Spleen (tissue), 11 donors: ENCODE data around the gene TREM1. TPM values are rescaled to one million over a fixed set of nuclear protein-coding genes. Genes with fewer than 3 reads are reported as not detected.

Experiments
- DNase-seq: peaks from one replicate; pipeline ENCODE4 v3.0.0-alpha.2; 2020
- H3K27ac ChIP-seq, 8 donors: fragments of 200-600 bp; sonication (generic) in 7 of 8; 1 replicate in 4 of 8; 2 replicates in 4 of 8; pipeline versions ENCODE4 v1.5.0 to v1.8.0; 2016 to 2021; ENCODE audit warnings: inconsistent platforms in 4 of 8, mild to moderate bottlenecking in 4 of 8, moderate library complexity in 1 of 8
- H3K27me3 ChIP-seq, 7 donors: fragments of 200-600 bp; sonication (generic) in 6 of 7; replicated peaks in 1 of 7; 1 replicate in 4 of 7; 2 replicates in 3 of 7; pipeline versions ENCODE4 v1.5.0 to v1.8.0; 2016 to 2021; ENCODE audit warnings: inconsistent platforms in 3 of 7, mild to moderate bottlenecking in 1 of 7
- H3K36me3 ChIP-seq, 6 donors: fragments of 200-600 bp; sonication (generic) in 5 of 6; 1 replicate in 4 of 6; 2 replicates in 2 of 6; pipeline versions ENCODE4 v1.5.0 to v1.8.0; 2016 to 2021; ENCODE audit warnings: inconsistent platforms in 2 of 6
- H3K4me1 ChIP-seq, 6 donors: fragments of 200-600 bp; sonication (generic) in 5 of 6; 1 replicate in 3 of 6; 2 replicates in 3 of 6; pipeline versions ENCODE4 v1.5.0 to v1.8.0; 2016 to 2021; ENCODE audit warnings: inconsistent platforms in 3 of 6
- H3K4me3 ChIP-seq, 8 donors: fragments of 200-600 bp; sonication (generic) in 7 of 8; 1 replicate in 4 of 8; 2 replicates in 4 of 8; pipeline versions ENCODE4 v1.5.0 to v1.8.0; 2016 to 2021; ENCODE audit warnings: inconsistent platforms in 4 of 8, mild to moderate bottlenecking in 4 of 8, moderate library complexity in 2 of 8
- H3K9me3 ChIP-seq, 8 donors: fragments of 200-600 bp; sonication (generic) in 7 of 8; 1 replicate in 4 of 8; 2 replicates in 4 of 8; pipeline versions ENCODE4 v1.5.0 to v1.8.0; 2016 to 2021; ENCODE audit warnings: inconsistent platforms in 4 of 8
- POLR2A ChIP-seq, 3 donors: fragments of 450-650 bp; IDR thresholded peaks; one replicate each; pipeline ENCODE4 v1.5.1; 2017; ENCODE audit warnings: antibody characterized with exemption in 3 of 3, mild to moderate bottlenecking in 1 of 3
- POLR2AphosphoS5 ChIP-seq, 3 donors: sonication (generic); formaldehyde crosslinking; IDR thresholded peaks; one replicate each; pipeline ENCODE4 v1.5.1; 2017; ENCODE audit warnings: antibody characterized with exemption in 3 of 3
- WGBS, 5 donors: extraction: QIAGEN DNeasy Blood & Tissue Kit in 3 of 5; methylation state at CpG; one replicate each; pipeline versions ENCODE4 v1.1.5 to v1.1.7; 2013 to 2018; 5-methylcytosine and 5-hydroxymethylcytosine counted together
- intact Hi-C: fragments of 100-400 bp; cut with DNase I; formaldehyde crosslinking; loops from one replicate; pipeline ENCODE4 v1.15.0; 2023; ENCODE audit warnings: low total_unique reads
- polyA plus RNA-seq, 3 donors: library from polyadenylated mRNA; stranded (reverse); fragments of 200-250 nt; gene quantifications; one replicate each; pipeline ENCODE4 v1.2.1, GENCODE V29; 2013
- total RNA-seq, 7 donors: library from RNA; depleted of rRNA in 3 of 7; stranded (reverse); fragments of >200 nt in 3 of 7; fragmentation: NEBNext Ultra II Directional in 4 of 7; extraction: Animal tissue kit (Norgen Biotek cat#: 25700) in 4 of 7; gene quantifications; one replicate each; pipeline versions ENCODE4 v1.1.0 to v1.2.1, GENCODE V29; 2016 to 2021
- TF ChIP-seq, protein P1 (sequence below), 11 experiments: fragments of 200-600 bp in 7 of 11; fragments of 450-650 bp in 4 of 11; sonication (generic) in 4 of 11; IDR thresholded peaks in 8 of 11; conservative IDR thresholded peaks in 3 of 11; 1 replicate in 7 of 11; 2 replicates in 4 of 11; pipeline versions ENCODE4 v1.4.0 to v1.8.0; 2016 to 2021; ENCODE audit warnings: antibody characterized with exemption in 11 of 11, inconsistent platforms in 4 of 11, mild to moderate bottlenecking in 1 of 11
- donor health status: healthy with polysubstance abuse.
- donor health status: DM: no; HTN: no; CAD: no; lungs with moderate emphysema.
- donor health status: DM: no; HTN: no; CAD: no.
- donor health status: Bipolar disorder and iron deficiency.
- donor health status: healthy.
- donor health status: DM: no; HTN: no; CAD: no.
- donor health status: DM: yes; HTN: yes; CAD: no.

The TREM1 gene
- total and polyA plus RNA-seq, 10 donors = 0.64 to 51.9 (median 19.5) TPM

DNA sequence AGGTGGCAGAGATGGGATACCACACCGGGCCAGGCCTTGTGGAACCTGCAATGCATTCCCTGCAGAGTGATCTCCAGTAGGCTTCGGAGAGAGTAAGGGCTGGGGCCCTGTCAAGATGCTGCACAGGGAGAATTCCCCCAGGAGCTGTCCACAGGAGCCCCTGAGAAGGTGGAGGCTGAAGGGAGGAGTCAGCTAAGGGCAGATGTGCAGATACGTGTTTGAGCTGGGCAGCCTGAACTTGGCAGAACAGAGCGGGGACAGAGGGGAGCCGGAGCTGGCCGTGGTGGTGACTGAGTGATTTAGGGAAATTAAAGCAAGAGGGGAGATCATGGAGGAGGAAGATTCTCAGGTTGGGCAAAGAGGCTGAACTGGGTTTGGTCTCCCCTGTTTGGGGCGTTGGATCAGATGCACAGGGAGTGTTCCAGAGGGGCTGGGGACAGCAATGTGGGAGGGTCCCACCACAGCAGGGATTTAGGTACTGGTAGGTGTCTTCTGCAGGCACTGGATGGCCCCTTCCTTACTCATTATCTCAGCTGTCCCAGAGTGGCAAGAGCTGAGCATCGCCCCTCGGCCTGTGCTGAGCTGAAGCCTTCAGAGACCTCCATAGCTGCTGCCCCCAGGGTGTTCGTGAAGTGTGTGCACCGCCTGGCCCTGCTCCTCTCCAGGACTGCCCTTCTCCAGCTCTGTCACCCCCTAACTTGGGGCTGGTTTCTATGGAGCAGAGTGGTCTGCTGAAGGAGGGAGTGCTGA lies 45.1 kb upstream of the TREM1 start:
- H3K4me1 ChIP-seq = peaks cover 9 to 38% (median 28%) of the 10 kb centered on the region in 6 donors
- intact Hi-C loops = no loop called here
- no peaks in the 10 kb centered on the region for H3K36me3 ChIP-seq
- WGBS, 5 donors = 92 to 94% (median 93%) methylated on average over 9 to 11 of the region's 11 CpGs
- H3K4me3 ChIP-seq = no peak overlapping the region
- no peak for DNase-seq
- H3K27ac ChIP-seq = no peak overlapping the region
- TF ChIP-seq, protein P1, sequence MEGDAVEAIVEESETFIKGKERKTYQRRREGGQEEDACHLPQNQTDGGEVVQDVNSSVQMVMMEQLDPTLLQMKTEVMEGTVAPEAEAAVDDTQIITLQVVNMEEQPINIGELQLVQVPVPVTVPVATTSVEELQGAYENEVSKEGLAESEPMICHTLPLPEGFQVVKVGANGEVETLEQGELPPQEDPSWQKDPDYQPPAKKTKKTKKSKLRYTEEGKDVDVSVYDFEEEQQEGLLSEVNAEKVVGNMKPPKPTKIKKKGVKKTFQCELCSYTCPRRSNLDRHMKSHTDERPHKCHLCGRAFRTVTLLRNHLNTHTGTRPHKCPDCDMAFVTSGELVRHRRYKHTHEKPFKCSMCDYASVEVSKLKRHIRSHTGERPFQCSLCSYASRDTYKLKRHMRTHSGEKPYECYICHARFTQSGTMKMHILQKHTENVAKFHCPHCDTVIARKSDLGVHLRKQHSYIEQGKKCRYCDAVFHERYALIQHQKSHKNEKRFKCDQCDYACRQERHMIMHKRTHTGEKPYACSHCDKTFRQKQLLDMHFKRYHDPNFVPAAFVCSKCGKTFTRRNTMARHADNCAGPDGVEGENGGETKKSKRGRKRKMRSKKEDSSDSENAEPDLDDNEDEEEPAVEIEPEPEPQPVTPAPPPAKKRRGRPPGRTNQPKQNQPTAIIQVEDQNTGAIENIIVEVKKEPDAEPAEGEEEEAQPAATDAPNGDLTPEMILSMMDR (IDR thresholded peaks at IDR 0.05 in 8 of 11, conservative IDR thresholded peaks at IDR 0.05 in 3 of 11) = no peak
- TF ChIP-seq POLR2A (IDR thresholded peaks at IDR 0.05) (no peak), POLR2AphosphoS5 (IDR thresholded peaks at IDR 0.05) (no peak)
- H3K9me3 ChIP-seq = no peaks in the 10 kb centered on the region
- H3K27me3 ChIP-seq = peaks cover 0 to 11% (median 0%) of the 10 kb centered on the region in 7 donors

DNA sequence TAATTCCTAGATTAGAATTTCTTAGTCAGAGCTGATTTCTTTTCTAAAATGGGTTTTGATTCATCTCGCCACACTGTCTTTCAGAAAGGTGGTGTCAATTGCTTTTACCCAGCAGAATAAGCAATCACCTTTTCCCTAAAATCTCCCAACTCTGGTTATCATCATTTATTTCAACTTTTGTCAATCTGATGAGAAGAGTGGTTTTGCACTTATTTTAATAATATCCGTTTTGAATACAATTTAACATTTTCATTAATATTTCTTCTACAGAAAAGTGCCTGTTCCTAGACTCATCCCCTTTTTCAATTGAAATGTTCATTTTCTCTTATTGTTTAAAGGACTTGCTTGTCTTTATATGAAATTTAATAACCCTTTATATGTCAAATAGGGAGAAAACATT lies 40.7 kb upstream of the TREM1 start:
- Histone ChIP-seq H3K4me3 (no peak overlapping the region), H3K36me3 (no peaks in the 10 kb centered on the region), H3K9me3 (no peaks in the 10 kb centered on the region), H3K27me3 (peaks cover 0 to 24% (median 9%) of the 10 kb centered on the region in 7 donors), H3K4me1 (peaks cover 0 to 4% (median 1%) of the 10 kb centered on the region in 6 donors), H3K27ac (no peak overlapping the region)
- 82 to 95% (median 84%) methylated on average over 2 of the region's 2 CpGs for WGBS, 5 donors
- TF ChIP-seq POLR2A (IDR thresholded peaks at IDR 0.05) (no peak), POLR2AphosphoS5 (IDR thresholded peaks at IDR 0.05) (no peak)
- TF ChIP-seq, protein P1 (IDR thresholded peaks at IDR 0.05 in 8 of 11, conservative IDR thresholded peaks at IDR 0.05 in 3 of 11) = no peak
- intact Hi-C loops = no loop called here
- DNase-seq = no peak

DNA sequence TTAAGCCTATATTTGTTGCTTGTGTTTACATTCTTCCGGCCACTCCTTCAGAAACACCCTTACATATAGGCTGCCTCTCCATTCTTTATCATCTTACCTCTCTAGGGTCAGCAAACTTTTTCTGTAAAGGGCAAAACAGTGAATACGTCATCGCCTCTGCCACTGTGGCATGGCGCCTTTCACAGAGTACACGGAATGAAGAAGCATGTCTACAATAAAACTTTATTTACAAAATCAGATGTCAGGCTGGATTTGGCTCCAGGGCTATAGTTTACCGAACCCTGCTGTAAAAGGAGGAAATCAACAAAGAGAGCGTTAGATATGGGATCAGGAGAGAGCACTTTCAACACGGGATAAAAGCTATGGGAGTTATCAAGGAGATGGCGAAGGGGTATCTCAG lies 39.6 kb upstream of the TREM1 start:
- Histone ChIP-seq H3K4me1 (no peaks in the 10 kb centered on the region), H3K27ac (no peak overlapping the region), H3K27me3 (peaks cover 0 to 24% (median 9%) of the 10 kb centered on the region in 7 donors), H3K36me3 (no peaks in the 10 kb centered on the region), H3K9me3 (no peaks in the 10 kb centered on the region), H3K4me3 (no peak overlapping the region)
- TF ChIP-seq, protein P1 (IDR thresholded peaks at IDR 0.05 in 8 of 11, conservative IDR thresholded peaks at IDR 0.05 in 3 of 11) = no peak
- TF ChIP-seq POLR2AphosphoS5 (IDR thresholded peaks at IDR 0.05) (no peak), POLR2A (IDR thresholded peaks at IDR 0.05) (no peak)
- intact Hi-C loops = no loop called here
- no peak for DNase-seq
- WGBS, 5 donors = 75 to 87% (median 79%) methylated on average over 9 of the region's 9 CpGs

DNA sequence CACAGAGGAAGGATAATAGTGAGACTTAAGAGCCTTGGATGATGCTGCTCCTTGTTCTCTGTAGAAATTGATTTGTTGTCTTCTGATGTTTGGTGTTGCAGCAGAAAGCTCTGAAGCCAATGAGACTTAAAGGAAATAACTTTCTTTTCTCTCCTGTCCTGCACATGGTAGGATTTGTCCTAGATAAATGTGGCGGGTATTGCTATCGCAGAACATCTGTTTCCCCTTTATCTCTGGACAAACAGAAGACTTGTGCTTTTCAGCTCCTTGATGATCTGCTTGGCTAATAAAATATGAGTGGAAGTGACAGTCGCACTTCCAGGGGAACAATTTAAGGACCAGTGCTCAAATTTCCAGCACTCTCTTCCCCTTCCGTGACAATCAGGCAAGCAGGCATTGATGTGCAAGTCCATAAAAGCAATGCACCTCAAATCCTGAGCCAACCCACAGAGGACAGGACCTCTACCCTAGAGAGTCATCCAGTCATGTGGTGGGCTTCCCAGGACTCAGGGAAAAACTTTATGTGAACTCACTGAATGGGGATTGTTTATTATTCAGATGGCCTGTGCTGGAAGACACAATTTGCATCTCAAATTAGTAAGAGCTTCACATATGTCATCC lies 39.1 kb upstream of the TREM1 start:
- Histone ChIP-seq H3K4me1 (no peaks in the 10 kb centered on the region), H3K27me3 (peaks cover 0 to 24% (median 9%) of the 10 kb centered on the region in 7 donors)
- WGBS, 5 donors = 48 to 82% (median 65%) methylated on average over 4 of the region's 4 CpGs

More for the DNA sequence above, 39.1 kb upstream of the TREM1 start:
- no peaks in the 10 kb centered on the region for H3K36me3 ChIP-seq
- H3K27ac ChIP-seq = no peak overlapping the region
- TF ChIP-seq POLR2A (IDR thresholded peaks at IDR 0.05) (no peak), POLR2AphosphoS5 (IDR thresholded peaks at IDR 0.05) (no peak)
- TF ChIP-seq, protein P1 (IDR thresholded peaks at IDR 0.05 in 8 of 11, conservative IDR thresholded peaks at IDR 0.05 in 3 of 11) = no peak
- intact Hi-C loops = no loop called here
- no peak overlapping the region for H3K4me3 ChIP-seq
- DNase-seq = no peak
- no peaks in the 10 kb centered on the region for H3K9me3 ChIP-seq
